ENCODE results near the gene PTPN12.
"Not testable (repeated sequence)": the region's sequence is repeated elsewhere in the genome, so short reads cannot be mapped to it uniquely, and the experiment has no call there.

PTPN12 gene

GRCh38 chr7:77529279-77529678 is 7.8 kb upstream of the PTPN12 start:
- Histone ChIP-seq H3K4me1 (ENCODE audit: low read depth, poor library complexity, severe bottlenecking) (no peaks in the 10 kb centered on the region), H3K36me3 (ENCODE audit: insufficient read depth) (no peaks in the 10 kb centered on the region), H3K27ac (no peak overlapping the region), H3K4me2 (no peak overlapping the region), H3K27me3 (ENCODE audit: insufficient read depth, low read depth) (no peaks in the 10 kb centered on the region), H3K9ac (no peak overlapping the region), H2AFZ (ENCODE audit: low read depth) (no peak overlapping the region), H3K79me2 (ENCODE audit: insufficient read depth, low read depth) (no peaks in the 10 kb centered on the region), H3K4me3 (IDR thresholded peaks at IDR 0.05; ENCODE audit: insufficient read depth, low read depth, low read length) (no peak overlapping the region), H4K20me1 (ENCODE audit: insufficient read depth) (no peaks in the 10 kb centered on the region)
- TF ChIP-seq CTCF (conservative IDR thresholded peaks at IDR 0.05; ENCODE audit: low read depth, low read length), result no peak

- no peak for TF ChIP-seq CTCF (conservative IDR thresholded peaks at IDR 0.05; ENCODE audit: low read depth, low read length)
- H3K27me3 ChIP-seq (ENCODE audit: insufficient read depth, low read depth), result no peaks in the 10 kb centered on the region
- H3K36me3 ChIP-seq (ENCODE audit: insufficient read depth), result no peaks in the 10 kb centered on the region
- no peak overlapping the region for H2AFZ ChIP-seq (ENCODE audit: low read depth)
- no peak overlapping the region for H3K27ac ChIP-seq
- H3K4me1 ChIP-seq (ENCODE audit: low read depth, poor library complexity, severe bottlenecking), result peaks cover 5% of the 10 kb centered on the region
- no peaks in the 10 kb centered on the region for H4K20me1 ChIP-seq (ENCODE audit: insufficient read depth)
- no peak overlapping the region for H3K4me3 ChIP-seq (IDR thresholded peaks at IDR 0.05; ENCODE audit: insufficient read depth, low read depth, low read length)
- no peaks in the 10 kb centered on the region for H3K79me2 ChIP-seq (ENCODE audit: insufficient read depth, low read depth)
- no peak overlapping the region for H3K4me2 ChIP-seq
- no peak overlapping the region for H3K9ac ChIP-seq
Measured at GRCh38 chr7:77531038-77531437, 6.1 kb upstream of the PTPN12 start.

- no peak overlapping the region for H3K4me3 ChIP-seq (IDR thresholded peaks at IDR 0.05; ENCODE audit: insufficient read depth, low read depth, low read length)
- no peaks in the 10 kb centered on the region for H3K27me3 ChIP-seq (ENCODE audit: insufficient read depth, low read depth)
- H2AFZ ChIP-seq (ENCODE audit: low read depth), result no peak overlapping the region
- no peaks in the 10 kb centered on the region for H4K20me1 ChIP-seq (ENCODE audit: insufficient read depth)
- no peak overlapping the region for H3K9ac ChIP-seq
- TF ChIP-seq CTCF (conservative IDR thresholded peaks at IDR 0.05; ENCODE audit: low read depth, low read length), result no peak
- H3K79me2 ChIP-seq (ENCODE audit: insufficient read depth, low read depth), result no peaks in the 10 kb centered on the region
- no peak overlapping the region for H3K27ac ChIP-seq
- H3K36me3 ChIP-seq (ENCODE audit: insufficient read depth), result no peaks in the 10 kb centered on the region
- peaks cover 5% of the 10 kb centered on the region for H3K4me1 ChIP-seq (ENCODE audit: low read depth, poor library complexity, severe bottlenecking)
- H3K4me2 ChIP-seq, result no peak overlapping the region
Measured at GRCh38 chr7:77532247-77532646, 4.8 kb upstream of the PTPN12 start.

- H3K4me3 ChIP-seq (IDR thresholded peaks at IDR 0.05; ENCODE audit: insufficient read depth, low read depth, low read length); H3K4me1 ChIP-seq (ENCODE audit: low read depth, poor library complexity, severe bottlenecking); H3K79me2 ChIP-seq (ENCODE audit: insufficient read depth, low read depth); H3K36me3 ChIP-seq (ENCODE audit: insufficient read depth); H4K20me1 ChIP-seq (ENCODE audit: insufficient read depth); H2AFZ ChIP-seq (ENCODE audit: low read depth); H3K9ac ChIP-seq; H3K27ac ChIP-seq; H3K4me2 ChIP-seq; H3K27me3 ChIP-seq (ENCODE audit: insufficient read depth, low read depth): not testable (repeated sequence)
Measured at GRCh38 chr7:77532732-77533131, 4.4 kb upstream of the PTPN12 start.

GRCh38 chr7:77534046-77534445 is 3.0 kb upstream of the PTPN12 start:
- not testable (repeated sequence) for H3K9ac ChIP-seq; H3K27ac ChIP-seq; H3K79me2 ChIP-seq (ENCODE audit: insufficient read depth, low read depth); H2AFZ ChIP-seq (ENCODE audit: low read depth); H4K20me1 ChIP-seq (ENCODE audit: insufficient read depth); H3K4me2 ChIP-seq; H3K36me3 ChIP-seq (ENCODE audit: insufficient read depth); H3K27me3 ChIP-seq (ENCODE audit: insufficient read depth, low read depth); H3K4me3 ChIP-seq (IDR thresholded peaks at IDR 0.05; ENCODE audit: insufficient read depth, low read depth, low read length); H3K4me1 ChIP-seq (ENCODE audit: low read depth, poor library complexity, severe bottlenecking)
